Nephron progenitor cell (in vitro differentiated cells): ENCODE measurements around the gene PCDHGA9.
"Not testable (repeated sequence)": the region's sequence is repeated elsewhere in the genome, so short reads cannot be mapped to it uniquely, and the experiment has no call there.

ENCODE experiments used
- DNase-seq: peaks from one replicate; pipeline ENCODE4 v3.0.0; 2021
- H3K27ac Mint-ChIP-seq: 2 replicates; pipeline ENCODE4 v1.8.0; 2021; ENCODE audit warnings: mild to moderate bottlenecking, moderate library complexity, mixed read lengths
- H3K27me3 Mint-ChIP-seq: 2 replicates; pipeline ENCODE4 v1.8.0; 2021; ENCODE audit warnings: mild to moderate bottlenecking, low read depth, mixed read lengths; ENCODE audit not compliant: poor library complexity
- H3K36me3 Mint-ChIP-seq: 2 replicates; pipeline ENCODE4 v1.8.0; 2021; ENCODE audit warnings: low read depth, mixed read lengths
- H3K4me1 Mint-ChIP-seq: 2 replicates; pipeline ENCODE4 v1.8.0; 2021; ENCODE audit warnings: mixed read lengths
- H3K4me3 Mint-ChIP-seq: 2 replicates; pipeline ENCODE4 v1.8.0; 2021; ENCODE audit warnings: mild to moderate bottlenecking, moderate library complexity, mixed read lengths
- H3K9me3 Mint-ChIP-seq: 2 replicates; pipeline ENCODE4 v1.8.0; 2021; ENCODE audit warnings: mild to moderate bottlenecking, moderate library complexity, mixed read lengths
- TF ChIP-seq, protein P1 (sequence below): fragments of 200-600 bp; sonication (generic); IDR thresholded peaks from 2 replicates; pipeline ENCODE4 v1.5.0; 2021; ENCODE audit warnings: antibody characterized with exemption

Gene PCDHGA9

GRCh38 chr5:141412854-141413539 is 10.4 kb downstream of the PCDHGA9 start, which contains the start of gene PCDHGA10:
TSS of gene PCDHGA10 (plus strand) at chr5:141412987. CDS start at chr5:141413176, 189 bp downstream.
- Mint-ChIP-seq H3K27me3 (peaks cover 26% of the 10 kb centered on the region), H3K4me1 (peaks cover 26% of the 10 kb centered on the region), H3K36me3 (peaks cover 97% of the 10 kb centered on the region), H3K27ac (peak within 1 kb of the TSS; percentile 81), H3K4me3 (peak within 1 kb of the TSS; percentile 88), H3K9me3 (peaks cover 99% of the 10 kb centered on the region)
- TF ChIP-seq, protein P1, sequence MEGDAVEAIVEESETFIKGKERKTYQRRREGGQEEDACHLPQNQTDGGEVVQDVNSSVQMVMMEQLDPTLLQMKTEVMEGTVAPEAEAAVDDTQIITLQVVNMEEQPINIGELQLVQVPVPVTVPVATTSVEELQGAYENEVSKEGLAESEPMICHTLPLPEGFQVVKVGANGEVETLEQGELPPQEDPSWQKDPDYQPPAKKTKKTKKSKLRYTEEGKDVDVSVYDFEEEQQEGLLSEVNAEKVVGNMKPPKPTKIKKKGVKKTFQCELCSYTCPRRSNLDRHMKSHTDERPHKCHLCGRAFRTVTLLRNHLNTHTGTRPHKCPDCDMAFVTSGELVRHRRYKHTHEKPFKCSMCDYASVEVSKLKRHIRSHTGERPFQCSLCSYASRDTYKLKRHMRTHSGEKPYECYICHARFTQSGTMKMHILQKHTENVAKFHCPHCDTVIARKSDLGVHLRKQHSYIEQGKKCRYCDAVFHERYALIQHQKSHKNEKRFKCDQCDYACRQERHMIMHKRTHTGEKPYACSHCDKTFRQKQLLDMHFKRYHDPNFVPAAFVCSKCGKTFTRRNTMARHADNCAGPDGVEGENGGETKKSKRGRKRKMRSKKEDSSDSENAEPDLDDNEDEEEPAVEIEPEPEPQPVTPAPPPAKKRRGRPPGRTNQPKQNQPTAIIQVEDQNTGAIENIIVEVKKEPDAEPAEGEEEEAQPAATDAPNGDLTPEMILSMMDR: peak; percentile 56
- DNase-seq: peak; percentile 45

DNA sequence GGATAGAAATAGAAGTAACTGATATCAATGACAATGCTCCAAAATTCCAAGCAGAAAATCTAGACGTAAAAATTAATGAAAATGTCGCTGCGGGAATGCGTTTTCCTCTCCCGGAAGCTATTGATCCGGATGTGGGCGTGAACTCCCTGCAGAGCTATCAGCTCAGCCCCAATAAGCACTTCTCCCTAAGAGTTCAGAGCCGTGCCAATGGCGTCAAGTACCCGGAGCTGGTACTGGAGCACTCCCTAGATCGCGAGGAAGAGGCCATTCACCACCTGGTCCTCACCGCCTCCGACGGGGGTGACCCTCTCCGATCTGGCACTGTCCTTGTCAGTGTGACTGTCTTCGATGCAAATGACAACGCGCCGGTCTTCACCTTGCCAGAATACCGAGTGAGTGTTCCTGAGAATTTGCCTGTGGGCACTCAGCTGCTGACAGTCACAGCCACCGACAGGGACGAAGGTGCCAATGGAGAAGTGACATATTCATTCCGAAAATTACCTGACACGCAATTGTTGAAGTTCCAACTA is 11.0 kb downstream of the PCDHGA9 start:
- peaks cover 99% of the 10 kb centered on the region for H3K9me3 Mint-ChIP-seq
- H3K4me1 Mint-ChIP-seq: peaks cover 23% of the 10 kb centered on the region
- H3K36me3 Mint-ChIP-seq: peaks cover 97% of the 10 kb centered on the region
- H3K27ac Mint-ChIP-seq: peak overlapping the region; percentile 81
- DNase-seq: no peak
- TF ChIP-seq, protein P1: no peak
- peaks cover 30% of the 10 kb centered on the region for H3K27me3 Mint-ChIP-seq
- H3K4me3 Mint-ChIP-seq: peak overlapping the region; percentile 88

DNA sequence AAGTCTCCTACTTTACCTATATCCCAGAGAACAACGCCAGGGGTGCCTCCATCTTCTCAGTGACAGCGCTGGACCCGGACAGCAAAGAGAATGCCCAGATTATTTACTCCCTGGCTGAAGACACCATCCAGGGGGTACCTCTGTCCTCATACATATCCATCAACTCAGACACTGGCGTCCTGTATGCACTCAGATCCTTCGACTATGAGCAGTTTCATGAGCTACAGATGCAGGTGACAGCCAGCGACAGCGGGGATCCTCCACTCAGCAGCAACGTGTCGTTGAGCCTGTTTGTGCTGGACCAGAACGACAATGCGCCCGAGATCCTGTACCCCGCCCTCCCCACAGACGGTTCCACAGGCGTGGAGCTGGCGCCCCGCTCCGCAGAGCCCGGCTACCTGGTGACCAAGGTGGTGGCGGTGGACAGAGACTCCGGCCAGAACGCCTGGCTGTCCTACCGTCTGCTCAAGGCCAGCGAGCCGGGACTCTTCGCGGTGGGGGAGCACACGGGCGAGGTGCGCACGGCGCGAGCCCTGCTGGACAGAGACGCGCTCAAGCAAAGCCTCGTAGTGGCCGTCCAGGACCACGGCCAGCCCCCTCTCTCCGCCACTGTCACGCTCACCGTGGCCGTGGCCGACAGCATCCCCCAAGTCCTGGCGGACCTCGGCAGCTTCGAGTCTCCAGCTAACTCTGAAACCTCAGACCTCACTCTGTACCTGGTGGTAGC is 12.1 kb downstream of the PCDHGA9 start:
- H3K9me3 Mint-ChIP-seq: peaks cover 99% of the 10 kb centered on the region
- not testable (repeated sequence) for DNase-seq, H3K27ac Mint-ChIP-seq
- H3K4me1 Mint-ChIP-seq: peaks cover 17% of the 10 kb centered on the region
- peaks cover 25% of the 10 kb centered on the region for H3K27me3 Mint-ChIP-seq
- H3K36me3 Mint-ChIP-seq: peaks cover 97% of the 10 kb centered on the region
- peak overlapping the region; percentile 39 for H3K4me3 Mint-ChIP-seq

DNA sequence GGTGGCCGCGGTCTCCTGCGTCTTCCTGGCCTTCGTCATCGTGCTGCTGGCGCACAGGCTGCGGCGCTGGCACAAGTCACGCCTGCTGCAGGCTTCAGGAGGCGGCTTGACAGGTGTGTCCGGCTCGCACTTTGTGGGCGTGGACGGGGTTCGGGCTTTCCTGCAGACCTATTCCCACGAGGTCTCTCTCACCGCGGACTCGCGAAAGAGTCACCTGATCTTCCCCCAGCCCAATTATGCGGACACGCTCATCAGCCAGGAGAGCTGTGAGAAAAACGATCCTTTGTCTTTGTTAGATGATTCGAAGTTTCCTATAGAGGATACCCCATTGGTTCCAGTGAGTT is 12.7 kb downstream of the PCDHGA9 start:
- Mint-ChIP-seq H3K27me3 (peaks cover 25% of the 10 kb centered on the region), H3K4me3 (peak overlapping the region; percentile 25), H3K36me3 (peaks cover 97% of the 10 kb centered on the region), H3K4me1 (peaks cover 16% of the 10 kb centered on the region), H3K9me3 (peaks cover 99% of the 10 kb centered on the region)
- not testable (repeated sequence) for H3K27ac Mint-ChIP-seq, DNase-seq

DNA sequence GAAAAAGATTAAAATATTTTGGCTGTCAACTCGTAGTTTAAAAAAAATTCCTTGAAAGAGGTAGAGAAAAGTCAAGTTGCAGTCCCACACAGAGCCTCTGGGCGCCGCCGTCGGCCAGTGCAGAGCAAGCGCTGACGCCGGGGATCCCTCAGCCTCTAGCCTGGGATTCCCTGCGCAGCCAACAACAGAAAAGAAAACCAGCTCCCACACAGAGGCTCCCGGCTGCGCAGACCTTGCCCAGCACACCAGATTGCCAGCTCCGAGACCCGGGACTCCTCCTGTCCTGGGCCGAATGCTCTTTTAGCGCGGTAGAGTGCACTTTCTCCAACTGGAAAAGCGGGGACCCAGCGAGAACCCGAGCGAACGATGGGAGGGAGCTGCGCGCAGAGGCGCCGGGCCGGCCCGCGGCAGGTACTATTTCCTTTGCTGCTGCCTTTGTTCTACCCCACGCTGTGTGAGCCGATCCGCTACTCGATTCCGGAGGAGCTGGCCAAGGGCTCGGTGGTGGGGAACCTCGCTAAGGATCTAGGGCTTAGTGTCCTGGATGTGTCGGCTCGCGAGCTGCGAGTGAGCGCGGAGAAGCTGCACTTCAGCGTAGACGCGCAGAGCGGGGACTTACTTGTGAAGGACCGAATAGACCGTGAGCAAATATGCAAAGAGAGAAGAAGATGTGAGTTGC is 15.1 kb downstream of the PCDHGA9 start, which contains the start of gene PCDHGB7:
PCDHGB7 (plus strand) TSS at position 184 of the 679 bp plus-strand sequence; CDS start at position 367, 183 bp downstream.
- Mint-ChIP-seq H3K27ac (peak within 1 kb of the TSS; percentile 92), H3K4me1 (peaks cover 13% of the 10 kb centered on the region), H3K36me3 (peaks cover 98% of the 10 kb centered on the region), H3K27me3 (peaks cover 30% of the 10 kb centered on the region), H3K4me3 (peak within 1 kb of the TSS; percentile 80), H3K9me3 (peaks cover 99% of the 10 kb centered on the region)
- DNase-seq: peak; percentile 46
- TF ChIP-seq, protein P1: peak; percentile 45

DNA sequence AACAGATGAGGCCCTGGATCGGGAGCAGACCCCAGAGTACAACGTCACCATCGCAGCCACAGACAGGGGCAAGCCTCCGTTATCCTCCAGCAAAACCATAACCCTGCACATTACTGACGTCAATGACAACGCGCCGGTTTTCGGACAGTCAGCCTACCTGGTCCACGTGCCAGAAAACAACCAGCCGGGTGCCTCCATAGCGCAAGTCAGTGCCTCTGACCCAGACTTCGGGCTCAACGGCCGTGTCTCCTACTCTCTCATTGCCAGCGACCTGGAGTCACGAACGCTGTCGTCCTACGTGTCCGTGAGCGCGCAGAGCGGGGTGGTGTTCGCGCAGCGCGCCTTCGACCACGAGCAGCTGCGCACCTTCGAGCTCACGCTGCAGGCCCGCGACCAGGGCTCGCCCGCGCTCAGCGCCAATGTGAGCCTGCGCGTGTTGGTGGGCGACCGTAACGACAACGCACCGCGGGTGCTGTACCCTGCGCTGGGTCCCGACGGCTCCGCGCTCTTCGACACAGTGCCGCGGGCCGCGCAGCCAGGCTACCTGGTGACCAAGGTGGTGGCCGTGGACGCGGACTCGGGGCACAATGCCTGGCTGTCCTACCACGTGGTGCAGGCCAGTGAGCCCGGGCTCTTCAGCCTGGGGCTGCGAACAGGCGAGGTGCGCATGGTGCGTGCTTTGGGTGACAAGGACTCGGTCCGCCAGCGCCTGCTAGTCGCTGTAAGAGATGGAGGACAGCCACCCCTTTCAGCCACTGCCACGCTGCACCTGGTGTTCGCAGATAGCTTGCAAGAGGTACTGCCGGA is 16.7 kb downstream of the PCDHGA9 start:
- TF ChIP-seq, protein P1: no peak
- no peak for DNase-seq
- peak overlapping the region; percentile 80 for H3K4me3 Mint-ChIP-seq
- peaks cover 97% of the 10 kb centered on the region for H3K36me3 Mint-ChIP-seq
- H3K27me3 Mint-ChIP-seq: peaks cover 17% of the 10 kb centered on the region
- H3K9me3 Mint-ChIP-seq: peaks cover 97% of the 10 kb centered on the region
- H3K27ac Mint-ChIP-seq: no peak overlapping the region
- H3K4me1 Mint-ChIP-seq: peaks cover 5% of the 10 kb centered on the region
